Endometrium (tissue), 2 donors: ENCODE measurements around the gene PDGFA.

Experiments used
- FAIRE-seq: peaks from 2 replicates; lab custom pipeline; 2012; peaks lifted over from hg19 to GRCh38; lab: Jason Lieb, UNC
- donor health status: control.
- donor health status: control.

The PDGFA gene

GRCh38 chr7:519484-520390 lies at the start of gene PDGFA:
TSS of gene PDGFA (minus strand) at chr7:519846. CDS start at chr7:519001, 845 bp downstream.
- no peak for FAIRE-seq

- no peak for FAIRE-seq
Measured at GRCh38 chr7:568031-568951, 48.6 kb upstream of the PDGFA start.

GRCh38 chr7:567305-567883 lies 47.7 kb upstream of the PDGFA start:
- no peak for FAIRE-seq

GRCh38 chr7:566100-566499 lies 46.5 kb upstream of the PDGFA start:
- FAIRE-seq = no peak

GRCh38 chr7:564176-564865 lies 44.7 kb upstream of the PDGFA start:
- no peak for FAIRE-seq

GRCh38 chr7:563629-564170 lies 44.1 kb upstream of the PDGFA start:
- FAIRE-seq = no peak

- no peak for FAIRE-seq
Measured at GRCh38 chr7:562789-563628, 43.4 kb upstream of the PDGFA start.

- no peak for FAIRE-seq
Measured at GRCh38 chr7:562374-562675, 42.7 kb upstream of the PDGFA start.

- no peak for FAIRE-seq
Measured at GRCh38 chr7:561631-562373, 42.2 kb upstream of the PDGFA start.

- no peak for FAIRE-seq
Measured at GRCh38 chr7:560966-561630, 41.5 kb upstream of the PDGFA start.

- FAIRE-seq = no peak
Measured at GRCh38 chr7:559396-559705, 39.7 kb upstream of the PDGFA start.

- FAIRE-seq = no peak
Measured at GRCh38 chr7:557558-557881, 37.9 kb upstream of the PDGFA start.

- no peak for FAIRE-seq
Measured at GRCh38 chr7:556837-557557, 37.4 kb upstream of the PDGFA start.

GRCh38 chr7:556291-556826 lies 36.7 kb upstream of the PDGFA start:
- FAIRE-seq = no peak

GRCh38 chr7:555551-556160 lies 36.0 kb upstream of the PDGFA start:
- FAIRE-seq = no peak

GRCh38 chr7:553636-554111 lies 34.0 kb upstream of the PDGFA start:
- FAIRE-seq = no peak

- no peak for FAIRE-seq
Measured at GRCh38 chr7:552868-553635, 33.4 kb upstream of the PDGFA start.
